HFFc6 (cell line): ENCODE measurements around the gene LTA4H. TPM values are rescaled to one million over a fixed set of nuclear protein-coding genes. Genes with fewer than 3 reads are reported as not detected.
"Not testable (repeated sequence)": the region's sequence is repeated elsewhere in the genome, so short reads cannot be mapped to it uniquely, and the experiment has no call there.

ENCODE experiments used
- DNase-seq: peaks from one replicate; pipeline ENCODE4 v3.0.0-alpha.2; 2018
- H3K27ac Mint-ChIP-seq: 2 replicates; pipeline ENCODE4 v1.8.0; 2020; ENCODE audit warnings: mild to moderate bottlenecking, mixed read lengths
- H3K27me3 Mint-ChIP-seq: 2 replicates; pipeline ENCODE4 v1.8.0; 2021; ENCODE audit warnings: mild to moderate bottlenecking, moderate library complexity, mixed read lengths; ENCODE audit not compliant: insufficient read depth
- H3K36me3 Mint-ChIP-seq: 2 replicates; pipeline ENCODE4 v1.8.0; 2021; ENCODE audit warnings: low read depth, mixed read lengths
- H3K4me1 Mint-ChIP-seq: 2 replicates; pipeline ENCODE4 v1.8.0; 2020; ENCODE audit warnings: low read depth, mixed read lengths
- H3K4me3 Mint-ChIP-seq: 2 replicates; pipeline ENCODE4 v1.8.0; 2020; ENCODE audit warnings: mild to moderate bottlenecking, moderate library complexity, mixed read lengths
- H3K9me3 Mint-ChIP-seq: 2 replicates; pipeline ENCODE4 v1.8.0; 2020; ENCODE audit warnings: mild to moderate bottlenecking, mixed read lengths
- total RNA-seq, 6 experiments: library from RNA; stranded (reverse); fragmentation: NEBNext Ultra II Directional; extraction: Animal tissue kit (Norgen Biotek cat#: 25700); gene quantifications; 2 replicates in 1 of 6; 3 replicates in 5 of 6; pipeline ENCODE4 v1.2.3, GENCODE V29; 2021
- TF ChIP-seq, protein P1 (sequence below): fragments of 200-600 bp; sonication (generic); IDR thresholded peaks from 2 replicates; pipeline ENCODE4 v1.5.0; 2021; ENCODE audit warnings: antibody characterized with exemption, mild to moderate bottlenecking

Gene LTA4H
- total RNA-seq, 6 experiments from 2014 or later = 50.2 to 59.0 (median 51.6) TPM

- Mint-ChIP-seq H3K9me3 (no peaks in the 10 kb centered on the region), H3K27ac (no peak overlapping the region), H3K4me3 (no peak overlapping the region)
These were observed 33.2 kb upstream of the LTA4H start for GRCh38 chr12:96068636-96069035.

DNA sequence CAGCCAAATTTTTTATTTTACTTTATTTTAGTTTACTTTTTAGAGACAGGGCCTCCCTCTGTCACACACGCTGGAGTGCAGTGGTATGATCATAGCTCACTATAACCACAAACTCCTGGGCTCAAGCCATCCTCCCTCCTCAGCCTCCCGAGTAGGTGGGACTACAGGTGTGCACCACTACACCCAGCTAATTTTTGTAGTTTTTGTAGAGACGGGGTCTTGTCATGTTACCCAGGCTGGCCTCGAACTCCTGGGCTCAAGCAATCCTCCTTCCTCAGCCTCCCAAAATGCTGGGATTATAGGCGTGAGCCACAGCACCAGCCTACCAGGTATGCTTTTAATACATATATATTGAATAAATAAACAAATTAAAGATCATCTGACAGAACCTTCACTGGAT, 32.7 kb upstream of the LTA4H start:
- H3K27ac Mint-ChIP-seq = no peak overlapping the region
- no peak for DNase-seq
- TF ChIP-seq, protein P1, sequence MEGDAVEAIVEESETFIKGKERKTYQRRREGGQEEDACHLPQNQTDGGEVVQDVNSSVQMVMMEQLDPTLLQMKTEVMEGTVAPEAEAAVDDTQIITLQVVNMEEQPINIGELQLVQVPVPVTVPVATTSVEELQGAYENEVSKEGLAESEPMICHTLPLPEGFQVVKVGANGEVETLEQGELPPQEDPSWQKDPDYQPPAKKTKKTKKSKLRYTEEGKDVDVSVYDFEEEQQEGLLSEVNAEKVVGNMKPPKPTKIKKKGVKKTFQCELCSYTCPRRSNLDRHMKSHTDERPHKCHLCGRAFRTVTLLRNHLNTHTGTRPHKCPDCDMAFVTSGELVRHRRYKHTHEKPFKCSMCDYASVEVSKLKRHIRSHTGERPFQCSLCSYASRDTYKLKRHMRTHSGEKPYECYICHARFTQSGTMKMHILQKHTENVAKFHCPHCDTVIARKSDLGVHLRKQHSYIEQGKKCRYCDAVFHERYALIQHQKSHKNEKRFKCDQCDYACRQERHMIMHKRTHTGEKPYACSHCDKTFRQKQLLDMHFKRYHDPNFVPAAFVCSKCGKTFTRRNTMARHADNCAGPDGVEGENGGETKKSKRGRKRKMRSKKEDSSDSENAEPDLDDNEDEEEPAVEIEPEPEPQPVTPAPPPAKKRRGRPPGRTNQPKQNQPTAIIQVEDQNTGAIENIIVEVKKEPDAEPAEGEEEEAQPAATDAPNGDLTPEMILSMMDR = no peak
- H3K4me3 Mint-ChIP-seq = no peak overlapping the region
- H3K4me1 Mint-ChIP-seq = peaks cover 14% of the 10 kb centered on the region
- no peaks in the 10 kb centered on the region for H3K9me3 Mint-ChIP-seq
- H3K27me3 Mint-ChIP-seq = no peaks in the 10 kb centered on the region; the same call in 1 of the 2 replicates
- H3K36me3 Mint-ChIP-seq = no peaks in the 10 kb centered on the region

More at GRCh38 chr12:96068636-96069035, 33.2 kb upstream of the LTA4H start:
- Mint-ChIP-seq H3K4me1 (peaks cover 10% of the 10 kb centered on the region), H3K27me3 (no peaks in the 10 kb centered on the region; the same call in 1 of the 2 replicates), H3K36me3 (no peaks in the 10 kb centered on the region)
- no peak for DNase-seq
- TF ChIP-seq, protein P1 = no peak

GRCh38 chr12:96065776-96066175, 30.4 kb upstream of the LTA4H start:
- H3K27ac Mint-ChIP-seq, H3K4me3 Mint-ChIP-seq, H3K36me3 Mint-ChIP-seq, H3K27me3 Mint-ChIP-seq, DNase-seq, H3K9me3 Mint-ChIP-seq: not testable (repeated sequence)
- peaks cover 19% of the 10 kb centered on the region for H3K4me1 Mint-ChIP-seq

- Mint-ChIP-seq H3K27ac (no peak overlapping the region), H3K27me3 (peaks cover 2% of the 10 kb centered on the region; the same call in 1 of the 2 replicates), H3K9me3 (no peaks in the 10 kb centered on the region), H3K4me1 (peaks cover 14% of the 10 kb centered on the region; the same call in 1 of the 2 replicates), H3K36me3 (no peaks in the 10 kb centered on the region), H3K4me3 (no peak overlapping the region)
- no peak for DNase-seq
- TF ChIP-seq, protein P1 = no peak
These were observed 29.6 kb upstream of the LTA4H start for GRCh38 chr12:96064966-96065365.

DNA sequence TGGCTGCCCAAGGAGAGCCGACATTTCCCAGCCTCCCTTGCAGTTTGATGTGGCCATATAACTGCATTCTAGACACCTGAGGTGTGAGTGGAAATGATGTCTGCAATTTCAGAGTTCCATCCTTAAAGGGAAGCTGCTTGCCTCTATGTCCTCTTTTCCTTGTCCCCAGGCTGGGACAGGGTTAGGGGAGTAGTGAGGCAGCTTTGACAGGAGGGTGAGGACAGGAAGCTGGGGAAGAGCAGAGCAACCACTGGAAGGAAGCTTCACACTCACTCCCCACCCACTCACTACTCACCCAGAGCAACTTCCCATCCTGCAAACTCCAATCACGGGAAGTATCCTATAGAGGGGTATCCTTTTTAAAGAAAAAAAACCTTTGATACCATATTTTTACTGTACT, 28.9 kb upstream of the LTA4H start:
- H3K4me1 Mint-ChIP-seq = peaks cover 14% of the 10 kb centered on the region; the same call in 1 of the 2 replicates
- TF ChIP-seq, protein P1 = no peak
- no peak for DNase-seq

GRCh38 chr12:96063046-96063445, 27.7 kb upstream of the LTA4H start:
- H3K36me3 Mint-ChIP-seq = no peaks in the 10 kb centered on the region
- H3K9me3 Mint-ChIP-seq = no peaks in the 10 kb centered on the region
- H3K27ac Mint-ChIP-seq = no peak overlapping the region
- TF ChIP-seq, protein P1 = peak; percentile 63
- peaks cover 14% of the 10 kb centered on the region; the same call in 1 of the 2 replicates for H3K4me1 Mint-ChIP-seq
- no peak for DNase-seq
- H3K27me3 Mint-ChIP-seq = peaks cover 2% of the 10 kb centered on the region; the same call in 1 of the 2 replicates
- H3K4me3 Mint-ChIP-seq = no peak overlapping the region

More for the DNA sequence above, 28.9 kb upstream of the LTA4H start:
- Mint-ChIP-seq H3K36me3 (no peaks in the 10 kb centered on the region), H3K27ac (no peak overlapping the region), H3K4me3 (no peak overlapping the region), H3K27me3 (peaks cover 2% of the 10 kb centered on the region; the same call in 1 of the 2 replicates), H3K9me3 (no peaks in the 10 kb centered on the region)
